ENCODE measurements around the gene ATE1.
"Not testable (repeated sequence)": the region's sequence is repeated elsewhere in the genome, so short reads cannot be mapped to it uniquely, and the experiment has no call there.

Gene ATE1

DNA sequence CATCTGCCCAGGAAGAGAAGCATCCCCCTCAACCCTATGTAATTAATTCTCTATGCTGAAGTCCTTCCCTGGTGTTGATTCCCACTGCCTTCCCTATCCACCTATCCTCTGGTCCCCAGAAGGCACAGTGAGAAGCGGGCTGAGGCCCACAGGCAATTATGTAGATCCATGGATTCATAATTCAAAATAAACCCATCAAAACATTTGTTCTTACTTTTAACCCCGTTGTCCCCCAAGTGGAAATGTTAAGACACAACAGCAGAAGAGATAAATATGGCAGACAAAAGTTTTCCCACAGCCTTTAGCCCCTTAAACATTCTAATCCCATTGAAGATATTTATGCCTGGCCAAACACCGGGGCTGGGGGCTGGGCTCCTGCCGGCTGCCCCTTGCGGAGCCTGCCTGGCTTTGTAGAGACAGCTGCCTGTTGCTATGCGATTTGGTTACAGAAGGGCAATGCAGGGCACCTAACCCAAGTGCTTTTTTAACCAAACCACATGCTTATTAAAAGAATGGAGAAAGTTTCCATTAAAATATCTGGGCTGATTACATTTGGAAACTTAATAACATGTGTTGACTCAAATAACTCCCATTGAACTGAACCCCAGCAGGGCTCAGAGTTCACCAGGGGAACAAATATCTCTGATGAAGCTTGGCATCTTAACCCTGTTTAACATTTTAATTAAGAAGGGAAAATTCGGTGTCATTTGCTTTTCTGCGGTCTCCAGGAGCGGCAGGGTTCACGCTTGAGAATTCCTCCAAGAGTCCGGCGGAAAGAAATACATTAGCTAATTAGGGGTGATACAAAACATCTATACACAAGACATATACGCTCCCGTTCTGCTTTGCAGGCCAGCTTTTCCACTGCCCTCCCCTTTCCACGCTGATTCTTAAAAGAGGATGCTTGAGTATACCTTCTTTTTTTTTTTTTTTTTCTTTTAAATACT is 218.8 kb downstream of the ATE1 start:
- no peak for DNase-seq (ENCODE audit: low read depth)
- no peak for TF ChIP-seq CTCF (IDR thresholded peaks at IDR 0.05; ENCODE audit: insufficient read depth, low read depth, low read length, missing control alignments)
- H3K4me3 ChIP-seq (ENCODE audit: low read length) = no peak overlapping the region

- no peak for TF ChIP-seq CTCF (IDR thresholded peaks at IDR 0.05; ENCODE audit: insufficient read depth, low read depth, low read length, missing control alignments)
- DNase-seq (ENCODE audit: low read depth) = peak; percentile 87
- no peak overlapping the region for H3K4me3 ChIP-seq (ENCODE audit: low read length)
These were observed 225.2 kb downstream of the ATE1 start for GRCh38 chr10:121702351-121703320.

- DNase-seq (ENCODE audit: low read depth) = no peak
- no peak overlapping the region for H3K4me3 ChIP-seq (ENCODE audit: low read length)
- TF ChIP-seq CTCF (IDR thresholded peaks at IDR 0.05; ENCODE audit: insufficient read depth, low read depth, low read length, missing control alignments) = no peak
These were observed 227.4 kb downstream of the ATE1 start for GRCh38 chr10:121700416-121700815.

- not testable (repeated sequence) for H3K4me3 ChIP-seq (ENCODE audit: low read length); DNase-seq (ENCODE audit: low read depth)
These were observed 228.1 kb downstream of the ATE1 start for GRCh38 chr10:121699703-121700102.

- no peak overlapping the region for H3K4me3 ChIP-seq (ENCODE audit: low read length)
- TF ChIP-seq CTCF (IDR thresholded peaks at IDR 0.05; ENCODE audit: insufficient read depth, low read depth, low read length, missing control alignments) = no peak
- no peak for DNase-seq (ENCODE audit: low read depth)
These were observed 228.9 kb downstream of the ATE1 start for GRCh38 chr10:121698902-121699301.

GRCh38 chr10:121698336-121698735 is 229.5 kb downstream of the ATE1 start:
- no peak overlapping the region for H3K4me3 ChIP-seq (ENCODE audit: low read length)
- no peak for TF ChIP-seq CTCF (IDR thresholded peaks at IDR 0.05; ENCODE audit: insufficient read depth, low read depth, low read length, missing control alignments)
- DNase-seq (ENCODE audit: low read depth) = peak; percentile 39

DNA sequence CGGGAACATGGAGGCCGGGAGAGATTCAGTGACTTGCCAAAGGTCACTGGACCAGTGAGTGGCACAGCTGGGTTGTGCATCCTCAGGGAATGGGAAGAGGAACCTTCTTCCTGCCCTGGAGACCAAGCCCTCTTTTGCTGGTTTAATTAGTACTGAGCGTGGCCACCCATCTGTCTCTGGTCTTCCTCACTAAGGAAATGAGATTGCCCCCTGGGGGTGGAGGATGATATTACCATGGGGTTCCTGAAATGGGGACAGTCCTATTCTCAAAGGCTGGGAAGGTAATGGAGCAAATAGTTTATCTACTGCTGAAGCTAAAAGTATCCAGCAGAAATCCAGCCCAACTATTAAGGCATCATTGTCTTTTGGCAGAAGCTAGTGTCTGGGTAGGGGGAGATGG is 231.0 kb downstream of the ATE1 start:
- TF ChIP-seq CTCF (IDR thresholded peaks at IDR 0.05; ENCODE audit: insufficient read depth, low read depth, low read length, missing control alignments) = peak; percentile 43
- DNase-seq (ENCODE audit: low read depth) = peak; percentile 26
- no peak overlapping the region for H3K4me3 ChIP-seq (ENCODE audit: low read length)

Measured in epithelial cell of esophagus (primary cell).